NB4 (cell line): ENCODE data around the gene HCN3.

Experiments
- MYC ChIP-seq: IDR thresholded peaks from 2 replicates; pipeline ENCODE4 v1.6.1; 2011; ENCODE audit warnings: low read depth, low read length
- POLR2A ChIP-seq: IDR thresholded peaks from 2 replicates; pipeline ENCODE4 v1.6.1; 2011; ENCODE audit warnings: mild to moderate bottlenecking; ENCODE audit not compliant: insufficient read length; ENCODE audit errors: extremely low read depth
- TF ChIP-seq, protein P1 (sequence below): IDR thresholded peaks from one replicate; pipeline ENCODE4 v1.5.1; 2012; ENCODE audit warnings: low read depth, low read length

DNA sequence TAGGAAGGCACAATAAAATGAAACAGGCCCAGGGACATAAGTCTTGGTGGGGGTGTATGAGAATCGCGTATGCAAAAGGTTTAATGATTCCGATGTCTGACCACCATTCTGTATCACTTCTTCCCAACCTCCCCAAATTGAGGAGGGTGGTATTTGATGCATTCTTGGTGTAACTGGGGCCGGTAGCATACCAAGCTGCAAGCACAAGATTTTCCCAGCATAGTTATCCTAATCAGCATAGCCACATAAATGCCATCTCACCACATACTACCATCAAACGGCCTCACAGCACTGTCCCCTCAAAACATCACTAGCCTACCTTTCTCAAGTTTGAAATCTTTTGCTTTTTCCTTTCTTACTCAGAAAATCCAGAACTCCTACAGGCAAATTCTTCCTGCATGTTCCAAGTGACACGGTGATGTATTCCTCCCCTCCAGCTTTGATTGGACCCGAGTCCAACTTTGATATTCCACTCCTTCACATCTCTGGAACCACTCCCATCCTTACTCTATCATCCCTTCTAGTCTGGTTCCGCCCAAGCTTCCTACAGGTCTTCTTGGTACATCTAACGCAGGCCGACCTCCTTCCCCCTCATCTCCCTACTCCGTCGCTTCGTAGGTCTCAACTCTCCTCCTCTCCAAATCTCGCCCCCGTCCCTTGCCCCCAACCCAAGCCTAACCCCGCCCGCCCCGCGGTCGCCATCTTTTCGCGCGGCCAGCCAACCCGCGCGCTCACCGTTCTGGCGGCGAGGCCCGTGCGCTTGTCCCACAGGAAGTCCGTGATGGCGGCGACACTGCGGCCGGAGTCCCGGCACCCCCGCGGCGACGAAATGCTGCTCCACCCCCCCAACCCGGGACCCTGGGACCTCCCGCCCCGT lies 4.6 kb upstream of the HCN3 start:
- TF ChIP-seq, protein P1, sequence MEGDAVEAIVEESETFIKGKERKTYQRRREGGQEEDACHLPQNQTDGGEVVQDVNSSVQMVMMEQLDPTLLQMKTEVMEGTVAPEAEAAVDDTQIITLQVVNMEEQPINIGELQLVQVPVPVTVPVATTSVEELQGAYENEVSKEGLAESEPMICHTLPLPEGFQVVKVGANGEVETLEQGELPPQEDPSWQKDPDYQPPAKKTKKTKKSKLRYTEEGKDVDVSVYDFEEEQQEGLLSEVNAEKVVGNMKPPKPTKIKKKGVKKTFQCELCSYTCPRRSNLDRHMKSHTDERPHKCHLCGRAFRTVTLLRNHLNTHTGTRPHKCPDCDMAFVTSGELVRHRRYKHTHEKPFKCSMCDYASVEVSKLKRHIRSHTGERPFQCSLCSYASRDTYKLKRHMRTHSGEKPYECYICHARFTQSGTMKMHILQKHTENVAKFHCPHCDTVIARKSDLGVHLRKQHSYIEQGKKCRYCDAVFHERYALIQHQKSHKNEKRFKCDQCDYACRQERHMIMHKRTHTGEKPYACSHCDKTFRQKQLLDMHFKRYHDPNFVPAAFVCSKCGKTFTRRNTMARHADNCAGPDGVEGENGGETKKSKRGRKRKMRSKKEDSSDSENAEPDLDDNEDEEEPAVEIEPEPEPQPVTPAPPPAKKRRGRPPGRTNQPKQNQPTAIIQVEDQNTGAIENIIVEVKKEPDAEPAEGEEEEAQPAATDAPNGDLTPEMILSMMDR = no peak
- TF ChIP-seq MYC = no peak
- no peak for TF ChIP-seq POLR2A
